ENCODE data around the gene C11orf21. TPM values are rescaled to one million over a fixed set of nuclear protein-coding genes. Genes with fewer than 3 reads are reported as not detected.
A peak's percentile ranks its signal among the peaks of the same experiment; 100 is the strongest.

The C11orf21 gene
- total and polyA plus RNA-seq, 4 donors: 0.46 to 2.1 (median 1.4) TPM; not detected in 1

DNA sequence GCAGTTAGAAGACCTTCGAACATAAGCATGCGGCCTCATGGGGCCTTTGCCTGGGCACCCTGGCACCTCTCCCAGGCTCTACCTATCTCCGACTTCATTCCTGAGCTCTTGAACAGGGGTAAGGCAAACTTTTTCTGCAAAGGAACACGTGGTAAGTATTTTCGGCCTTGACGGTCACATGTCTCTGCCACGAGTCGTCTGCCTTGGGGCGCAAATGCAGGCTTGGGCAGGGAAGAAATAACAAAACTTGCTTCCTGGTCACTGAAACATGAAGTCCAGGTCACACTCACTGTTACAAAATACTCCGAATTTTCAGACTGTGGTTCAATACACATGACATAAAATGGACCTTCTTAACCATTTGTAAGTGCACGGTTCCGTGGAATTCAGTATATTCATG, 27.9 kb downstream of the C11orf21 start:
- intact Hi-C loops (cut with DNase I): no loop called here
- no peaks in the 10 kb centered on the region for H3K27me3 ChIP-seq (ENCODE audit: control insufficient read depth in 1 of 2, insufficient read depth in 2 of 2, low read length in 1 of 2)
- 35 to 40% methylated on average over 12 of the region's 12 CpGs for WGBS, 2 donors
- H3K4me3 ChIP-seq (ENCODE audit: low read length in 2 of 2): no peak overlapping the region
- no peak overlapping the region for H3K27ac ChIP-seq (ENCODE audit: low read depth in 1 of 2, low read length in 2 of 2)
- no peak for ATAC-seq (ENCODE audit: low FRiP score)
- no peaks in the 10 kb centered on the region for H3K9me3 ChIP-seq (ENCODE audit: control insufficient read depth, low read length)
- DNase-seq: no peak
- no peaks in the 10 kb centered on the region for H3K36me3 ChIP-seq (ENCODE audit: control insufficient read depth in 1 of 2, insufficient read depth in 2 of 2, low read length in 1 of 2)
- no peaks in the 10 kb centered on the region for H3K4me1 ChIP-seq (ENCODE audit: control insufficient read depth in 1 of 2, insufficient read depth in 2 of 2, low read length in 2 of 2)

DNA sequence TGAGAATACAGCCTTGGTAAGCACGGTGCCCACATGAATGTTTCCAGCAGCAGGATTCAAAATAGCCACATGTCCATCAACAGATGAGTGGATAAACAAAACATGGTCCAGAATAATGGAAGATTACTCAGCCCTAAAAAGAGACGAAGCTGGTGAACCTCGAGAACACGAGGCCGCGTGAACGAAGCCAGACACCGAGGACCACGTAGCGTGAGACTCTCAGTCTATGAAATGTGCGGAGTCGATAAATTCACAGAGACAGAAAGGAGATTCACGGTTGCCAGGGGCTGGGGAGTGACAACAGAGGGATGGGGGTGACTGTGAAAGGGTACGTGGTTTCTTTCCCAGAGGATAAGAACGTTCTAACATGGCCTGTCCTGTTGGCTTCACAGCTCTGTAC, 28.4 kb downstream of the C11orf21 start:
- Histone ChIP-seq H3K9me3 (ENCODE audit: control insufficient read depth, low read length) (no peaks in the 10 kb centered on the region), H3K4me3 (ENCODE audit: low read length in 2 of 2) (no peak overlapping the region), H3K27me3 (ENCODE audit: control insufficient read depth in 1 of 2, insufficient read depth in 2 of 2, low read length in 1 of 2) (no peaks in the 10 kb centered on the region), H3K4me1 (ENCODE audit: control insufficient read depth in 1 of 2, insufficient read depth in 2 of 2, low read length in 2 of 2) (no peaks in the 10 kb centered on the region), H3K36me3 (ENCODE audit: control insufficient read depth in 1 of 2, insufficient read depth in 2 of 2, low read length in 1 of 2) (no peaks in the 10 kb centered on the region), H3K27ac (ENCODE audit: low read depth in 1 of 2, low read length in 2 of 2) (no peak overlapping the region)
- WGBS, 2 donors: 77 to 81% methylated on average over 15 of the region's 15 CpGs
- ATAC-seq (ENCODE audit: low FRiP score): no peak
- no peak for DNase-seq
- intact Hi-C loops (cut with DNase I): no loop called here

DNA sequence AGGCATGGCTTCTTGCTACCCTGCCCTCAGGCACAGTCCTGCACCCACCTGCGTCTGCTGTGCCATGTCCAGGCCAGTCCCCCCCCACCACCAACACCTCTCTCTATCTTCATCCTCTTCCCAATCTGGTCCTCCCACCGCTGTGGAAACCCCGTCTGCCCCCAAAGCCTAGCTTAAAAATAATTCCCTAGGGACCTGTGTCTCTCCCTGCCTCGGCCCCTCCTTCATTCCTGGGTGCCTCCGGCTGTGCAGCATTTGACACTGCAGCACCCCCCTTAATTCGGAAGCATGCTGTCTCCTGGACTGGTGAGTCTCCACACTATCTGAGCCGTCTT, 28.8 kb downstream of the C11orf21 start:
- DNase-seq (peak; percentile 32 to 34), ATAC-seq (ENCODE audit: low FRiP score) (no peak)
- Histone ChIP-seq H3K27ac (ENCODE audit: low read depth in 1 of 2, low read length in 2 of 2) (no peak overlapping the region), H3K9me3 (ENCODE audit: control insufficient read depth, low read length) (no peaks in the 10 kb centered on the region), H3K27me3 (ENCODE audit: control insufficient read depth in 1 of 2, insufficient read depth in 2 of 2, low read length in 1 of 2) (no peaks in the 10 kb centered on the region), H3K4me3 (ENCODE audit: low read length in 2 of 2) (no peak overlapping the region), H3K36me3 (ENCODE audit: control insufficient read depth in 1 of 2, insufficient read depth in 2 of 2, low read length in 1 of 2) (no peaks in the 10 kb centered on the region), H3K4me1 (ENCODE audit: control insufficient read depth in 1 of 2, insufficient read depth in 2 of 2, low read length in 2 of 2) (no peaks in the 10 kb centered on the region)
- WGBS, 2 donors: 76 to 80% methylated on average over 7 of the region's 7 CpGs
- intact Hi-C loops (cut with DNase I): no loop called here

DNA sequence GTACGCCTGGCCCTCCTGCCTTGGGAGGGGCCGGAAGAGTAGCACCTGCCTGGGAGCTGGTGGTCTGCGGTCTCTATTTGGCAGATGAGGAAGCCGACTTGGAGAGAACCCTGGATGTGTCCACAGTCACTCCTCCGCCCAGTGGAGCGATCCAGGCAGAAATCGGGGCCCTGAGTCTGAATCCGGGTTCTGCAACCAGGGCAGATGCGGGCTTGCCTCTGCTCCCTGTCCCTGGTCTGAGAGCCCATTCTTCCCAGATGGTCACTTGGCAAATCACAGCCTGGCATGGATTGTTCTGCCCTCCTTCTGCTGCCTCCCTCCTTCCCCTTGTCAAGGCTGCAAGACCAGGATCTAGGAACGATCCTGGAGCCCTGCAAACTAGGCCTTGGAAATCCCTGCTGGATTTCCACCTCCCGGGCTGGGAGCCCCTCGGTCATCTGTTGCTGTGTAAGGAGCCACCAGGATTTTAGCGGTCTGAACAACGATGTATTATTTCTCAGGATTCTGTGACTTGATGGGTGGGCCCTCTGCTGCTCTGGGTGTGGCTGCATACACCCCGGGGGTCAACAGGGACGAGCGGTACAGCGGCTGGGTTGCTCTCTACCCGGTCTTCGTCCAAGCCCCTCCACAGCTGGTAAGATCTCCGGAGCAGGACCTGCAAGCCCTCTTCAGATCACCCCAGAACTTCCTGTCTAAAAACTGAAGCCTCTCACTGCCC, 29.3 kb downstream of the C11orf21 start:
- Histone ChIP-seq H3K4me1 (ENCODE audit: control insufficient read depth in 1 of 2, insufficient read depth in 2 of 2, low read length in 2 of 2) (no peaks in the 10 kb centered on the region), H3K9me3 (ENCODE audit: control insufficient read depth, low read length) (no peaks in the 10 kb centered on the region), H3K4me3 (ENCODE audit: low read length in 2 of 2) (no peak overlapping the region), H3K27ac (ENCODE audit: low read depth in 1 of 2, low read length in 2 of 2) (no peak overlapping the region), H3K36me3 (ENCODE audit: control insufficient read depth in 1 of 2, insufficient read depth in 2 of 2, low read length in 1 of 2) (no peaks in the 10 kb centered on the region), H3K27me3 (ENCODE audit: control insufficient read depth in 1 of 2, insufficient read depth in 2 of 2, low read length in 1 of 2) (no peaks in the 10 kb centered on the region)
- DNase-seq (peak; percentile 24 to 49), ATAC-seq (ENCODE audit: low FRiP score) (no peak)
- 86 to 88% methylated on average over 20 to 21 of the region's 21 CpGs for WGBS, 2 donors
- intact Hi-C loops (cut with DNase I): no loop called here

DNA sequence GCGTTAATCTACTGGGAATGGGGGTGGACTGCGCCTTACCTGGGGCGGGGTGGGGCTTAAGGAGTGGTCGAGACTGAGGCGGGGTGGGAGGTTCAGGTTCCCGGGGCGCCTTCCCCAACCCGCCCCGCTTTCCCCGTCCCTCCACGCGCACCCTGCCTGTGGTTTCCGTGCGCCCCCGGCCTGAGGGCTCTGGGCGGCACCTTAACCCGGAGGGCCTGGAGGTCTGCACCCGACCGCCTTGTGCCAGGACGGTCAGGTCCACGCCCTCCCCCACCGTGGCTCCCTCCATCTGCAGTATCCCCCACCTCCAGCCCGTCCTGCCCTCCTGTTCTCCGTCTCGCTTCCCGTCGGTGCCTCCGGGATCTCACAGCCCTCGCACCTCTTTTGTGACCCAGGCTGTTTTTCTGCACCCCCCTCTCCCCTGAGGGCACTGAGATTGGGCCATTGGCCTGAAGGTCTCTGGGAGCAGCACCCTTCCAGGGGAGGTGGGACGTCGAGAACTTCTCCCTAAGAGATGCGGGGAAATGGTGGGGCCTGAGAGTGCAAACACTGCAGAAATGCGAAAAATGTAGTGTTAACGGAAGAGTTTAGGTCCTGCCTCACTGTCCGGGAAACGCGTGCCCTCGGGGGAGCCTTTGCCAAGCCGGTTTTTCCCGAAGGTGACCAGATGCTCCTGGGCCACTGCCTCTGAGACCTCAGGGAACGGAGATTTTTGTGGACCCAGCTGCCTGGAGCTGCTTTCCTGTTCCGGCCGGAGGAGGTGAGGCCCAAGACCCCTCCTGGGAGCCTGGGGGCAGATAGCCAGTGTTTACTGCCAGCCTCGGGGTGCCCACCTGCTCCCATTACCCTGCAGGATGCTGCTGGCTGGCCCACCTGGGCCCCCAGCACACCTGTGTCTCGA, 30.1 kb downstream of the C11orf21 start:
- ATAC-seq (ENCODE audit: low FRiP score) (no peak), DNase-seq (peak; percentile 41)
- no peaks in the 10 kb centered on the region for H3K4me1 ChIP-seq (ENCODE audit: control insufficient read depth in 1 of 2, insufficient read depth in 2 of 2, low read length in 2 of 2)
- no peak overlapping the region for H3K4me3 ChIP-seq (ENCODE audit: low read length in 2 of 2)
- no peaks in the 10 kb centered on the region for H3K9me3 ChIP-seq (ENCODE audit: control insufficient read depth, low read length)
- H3K27me3 ChIP-seq (ENCODE audit: control insufficient read depth in 1 of 2, insufficient read depth in 2 of 2, low read length in 1 of 2): no peaks in the 10 kb centered on the region
- intact Hi-C loops (cut with DNase I): no loop called here
- H3K36me3 ChIP-seq (ENCODE audit: control insufficient read depth in 1 of 2, insufficient read depth in 2 of 2, low read length in 1 of 2): no peaks in the 10 kb centered on the region
- 20% methylated on average over 44 to 45 of the region's 45 CpGs for WGBS, 2 donors
- H3K27ac ChIP-seq (ENCODE audit: low read depth in 1 of 2, low read length in 2 of 2): no peak overlapping the region

DNA sequence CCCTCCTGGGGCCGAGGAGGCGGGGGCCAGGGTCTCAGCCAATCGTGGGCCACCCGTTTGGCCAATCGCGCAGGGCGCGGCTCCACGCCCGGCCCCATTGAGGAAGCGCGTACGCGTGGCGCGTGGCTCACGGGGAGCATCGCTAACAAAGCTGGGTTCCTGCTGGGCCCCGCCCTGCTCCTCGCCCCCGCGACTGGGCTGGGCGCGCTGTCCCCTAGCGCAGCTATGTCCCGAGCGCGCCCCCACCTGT, 30.7 kb downstream of the C11orf21 start:
- no peaks in the 10 kb centered on the region for H3K9me3 ChIP-seq (ENCODE audit: control insufficient read depth, low read length)
- ATAC-seq (ENCODE audit: low FRiP score): no peak
- H3K27ac ChIP-seq (ENCODE audit: low read depth in 1 of 2, low read length in 2 of 2): no peak overlapping the region
- H3K4me3 ChIP-seq (ENCODE audit: low read length in 2 of 2): no peak overlapping the region
- H3K4me1 ChIP-seq (ENCODE audit: control insufficient read depth in 1 of 2, insufficient read depth in 2 of 2, low read length in 2 of 2): no peaks in the 10 kb centered on the region
- H3K27me3 ChIP-seq (ENCODE audit: control insufficient read depth in 1 of 2, insufficient read depth in 2 of 2, low read length in 1 of 2): no peaks in the 10 kb centered on the region
- peak; percentile 79 to 80 for DNase-seq
- intact Hi-C loops (cut with DNase I): no loop called here
- 1 to 2% methylated on average over 28 of the region's 28 CpGs for WGBS, 2 donors
- H3K36me3 ChIP-seq (ENCODE audit: control insufficient read depth in 1 of 2, insufficient read depth in 2 of 2, low read length in 1 of 2): no peaks in the 10 kb centered on the region

DNA sequence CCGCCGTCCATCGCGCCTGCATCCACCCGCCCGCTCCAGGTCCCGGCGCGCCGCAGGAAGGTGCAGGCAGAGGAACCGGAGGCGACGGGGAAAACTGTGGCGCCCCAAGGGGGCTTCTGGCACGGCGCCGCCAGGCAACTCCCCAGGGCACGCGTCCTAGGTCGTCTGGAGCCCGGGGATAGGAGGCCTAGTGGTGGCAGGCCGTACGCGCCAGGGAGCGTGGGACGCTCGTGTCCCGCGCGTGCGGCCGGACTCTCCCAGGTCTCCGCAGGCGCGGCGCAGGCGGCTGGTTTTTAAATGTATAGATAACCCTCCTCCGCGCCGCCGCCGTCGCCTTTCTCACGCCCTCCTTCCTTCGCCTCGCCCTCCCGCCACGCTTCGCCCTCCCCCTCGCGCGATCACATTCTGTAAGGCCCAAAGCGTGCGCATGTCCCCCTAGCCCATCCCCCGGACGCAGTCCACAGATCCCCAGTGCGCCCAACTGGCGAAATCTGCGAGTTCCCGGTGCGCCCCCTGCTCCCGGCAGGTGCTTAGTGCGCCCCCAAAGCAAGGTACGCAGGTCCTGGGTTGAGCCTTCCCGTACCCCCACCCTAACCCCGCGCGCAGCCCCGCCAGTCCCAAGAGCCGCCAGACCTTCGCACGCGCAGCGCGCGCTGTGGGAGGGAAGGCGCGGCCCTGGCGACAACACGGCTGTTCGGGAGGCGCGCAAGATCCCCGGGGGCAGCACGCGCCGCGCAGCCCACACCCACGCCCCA, 31.2 kb downstream of the C11orf21 start, which contains the start of gene ASCL2:
TSS of gene ASCL2 (minus strand) at position 267 of the 755 bp plus-strand sequence. CDS start at position 11, 256 bp downstream.
- Histone ChIP-seq H3K9me3 (ENCODE audit: control insufficient read depth, low read length) (no peaks in the 10 kb centered on the region), H3K4me3 (ENCODE audit: low read length in 2 of 2) (peak within 1 kb of the TSS in 1 of 2 donors; percentile 31), H3K36me3 (ENCODE audit: control insufficient read depth in 1 of 2, insufficient read depth in 2 of 2, low read length in 1 of 2) (no peaks in the 10 kb centered on the region), H3K4me1 (ENCODE audit: control insufficient read depth in 1 of 2, insufficient read depth in 2 of 2, low read length in 2 of 2) (no peaks in the 10 kb centered on the region), H3K27ac (ENCODE audit: low read depth in 1 of 2, low read length in 2 of 2) (no peak within 1 kb of the TSS), H3K27me3 (ENCODE audit: control insufficient read depth in 1 of 2, insufficient read depth in 2 of 2, low read length in 1 of 2) (no peaks in the 10 kb centered on the region)
- intact Hi-C loops (cut with DNase I): no loop called here
- 2% methylated on average over 61 to 89 of the region's 89 CpGs for WGBS, 2 donors
- DNase-seq (no peak), ATAC-seq (ENCODE audit: low FRiP score) (no peak)

DNA sequence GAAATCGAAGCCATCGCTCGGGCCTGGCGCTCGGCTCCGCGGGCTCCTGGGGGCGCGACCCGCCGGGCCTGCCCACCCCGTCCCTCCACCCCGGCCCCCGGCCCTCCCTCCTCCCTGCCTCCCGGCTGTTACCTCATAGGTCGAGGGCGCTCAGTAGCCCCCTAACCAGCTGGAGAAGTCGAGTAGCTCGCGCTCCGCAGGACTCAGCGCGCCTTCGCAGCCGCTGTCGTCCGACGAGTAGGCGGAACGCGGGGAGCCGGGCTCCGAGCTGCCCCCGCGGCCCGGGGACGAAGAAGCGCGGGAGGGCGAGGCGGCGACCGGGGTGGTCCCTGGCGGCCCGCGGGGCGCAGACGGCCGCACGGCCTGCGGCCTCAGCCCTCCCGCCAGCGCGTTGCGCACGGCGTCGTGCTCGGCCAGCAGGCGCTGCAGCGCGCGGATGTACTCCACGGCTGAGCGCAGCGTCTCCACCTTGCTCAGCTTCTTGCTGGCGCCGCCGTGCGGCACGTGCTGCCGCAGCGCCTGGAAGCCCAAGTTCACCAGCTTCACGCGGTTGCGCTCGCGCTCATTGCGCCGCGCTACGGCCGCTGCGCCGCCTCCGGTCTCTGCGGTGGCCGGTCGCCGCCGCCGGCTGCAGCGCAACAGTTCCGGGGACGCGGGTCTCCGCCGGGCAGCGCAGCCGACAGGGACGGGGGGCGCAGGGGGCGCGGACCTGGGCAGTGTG, 32.0 kb downstream of the C11orf21 start:
- no peaks in the 10 kb centered on the region for H3K4me1 ChIP-seq (ENCODE audit: control insufficient read depth in 1 of 2, insufficient read depth in 2 of 2, low read length in 2 of 2)
- peak overlapping the region in 1 of 2 donors; percentile 31 for H3K4me3 ChIP-seq (ENCODE audit: low read length in 2 of 2)
- ATAC-seq (ENCODE audit: low FRiP score) (no peak), DNase-seq (peak; percentile 54 to 78)
- no peaks in the 10 kb centered on the region for H3K36me3 ChIP-seq (ENCODE audit: control insufficient read depth in 1 of 2, insufficient read depth in 2 of 2, low read length in 1 of 2)
- H3K27me3 ChIP-seq (ENCODE audit: control insufficient read depth in 1 of 2, insufficient read depth in 2 of 2, low read length in 1 of 2): no peaks in the 10 kb centered on the region
- WGBS, 2 donors: 1% methylated on average over 91 to 104 of the region's 104 CpGs
- no peaks in the 10 kb centered on the region for H3K9me3 ChIP-seq (ENCODE audit: control insufficient read depth, low read length)
- intact Hi-C loops (cut with DNase I): no loop called here
- H3K27ac ChIP-seq (ENCODE audit: low read depth in 1 of 2, low read length in 2 of 2): no peak overlapping the region
